WTC11 (cell line): ENCODE data around the gene CYBA.

ENCODE experiments used
- CBFB ChIP-seq: sonication (generic); formaldehyde crosslinking; IDR thresholded peaks from 2 replicates; pipeline ENCODE4 v1.8.1; 2022; ENCODE audit warnings: mild to moderate bottlenecking, low read depth, missing genetic modification reagents
- CTCF ChIP-seq: fragments of 200-600 bp; IDR thresholded peaks from 2 replicates; pipeline ENCODE4 v1.8.0; 2022; ENCODE audit warnings: antibody characterized with exemption
- EMX1 ChIP-seq: fragments of 250-450 bp; sonication (Bioruptor Pico); IDR thresholded peaks from 2 replicates; pipeline ENCODE4 v1.8.0; 2021; ENCODE audit warnings: mild to moderate bottlenecking
- ESRRA ChIP-seq: sonication (generic); formaldehyde crosslinking; IDR thresholded peaks from 2 replicates; pipeline ENCODE4 v1.8.1; 2022; ENCODE audit warnings: mild to moderate bottlenecking, missing genetic modification reagents, borderline replicate concordance
- MAX ChIP-seq: sonication (generic); formaldehyde crosslinking; IDR thresholded peaks from 2 replicates; pipeline ENCODE4 v1.8.0; 2022; ENCODE audit warnings: mild to moderate bottlenecking, missing genetic modification reagents
- PRDM15 ChIP-seq: sonication (generic); formaldehyde crosslinking; IDR thresholded peaks from 2 replicates; pipeline ENCODE4 v1.8.0; 2022; ENCODE audit warnings: missing genetic modification reagents
- SMAD3 ChIP-seq: sonication (generic); formaldehyde crosslinking; IDR thresholded peaks from 2 replicates; pipeline ENCODE4 v1.8.0; 2022; ENCODE audit warnings: missing genetic modification reagents, mild to moderate bottlenecking, borderline replicate concordance
- USF2 ChIP-seq: sonication (generic); formaldehyde crosslinking; IDR thresholded peaks from 2 replicates; pipeline ENCODE4 v1.8.1; 2023; ENCODE audit warnings: mild to moderate bottlenecking, missing genetic modification reagents, moderate library complexity
- ZNF423 ChIP-seq: fragments of 250-450 bp; sonication (Bioruptor Pico); IDR thresholded peaks from 2 replicates; pipeline ENCODE4 v2.1.2; 2022; ENCODE audit warnings: mild to moderate bottlenecking, moderate library complexity
- ZNF512 ChIP-seq: sonication (generic); formaldehyde crosslinking; IDR thresholded peaks from 2 replicates; pipeline ENCODE4 v1.8.1; 2022; ENCODE audit warnings: missing genetic modification reagents, borderline replicate concordance

GRCh38 chr16:88596483-88596882 is 54.4 kb downstream of the CYBA start:
- TF ChIP-seq ZNF423 (no peak), SMAD3 (CRISPR knock-in tag) (no peak), ESRRA (no peak), EMX1 (CRISPR knock-in tag) (no peak), PRDM15 (CRISPR knock-in tag) (no peak), USF2 (CRISPR knock-in tag) (no peak), CBFB (CRISPR knock-in tag) (no peak), MAX (CRISPR knock-in tag) (no peak), ZNF512 (no peak), CTCF (no peak)
